Thoracic aorta (tissue), 2 donors: Measurements from ENCODE around the gene ZNF197. TPM values are rescaled to one million over a fixed set of nuclear protein-coding genes. Genes with fewer than 3 reads are reported as not detected.

ENCODE experiments used
- ATAC-seq: fragments of 150-250 bp; one replicate; pipeline ENCODE4 v1.8.0; 2017; ENCODE audit warnings: low read depth; ENCODE audit not compliant: insufficient number of reproducible peaks, low FRiP score
- DNase-seq: peaks from one replicate; pipeline ENCODE4 v3.0.0-alpha.2; 2020; ENCODE audit warnings: low spot score
- H3K27ac ChIP-seq, 2 donors: fragments of 200-600 bp; sonication (generic); 1 replicate in 1 of 2; 2 replicates in 1 of 2; pipeline ENCODE4 v1.5.1; 2016; ENCODE audit warnings: mild to moderate bottlenecking in 2 of 2, moderate library complexity in 2 of 2
- H3K27me3 ChIP-seq: fragments of 200-600 bp; sonication (generic); replicated peaks from 2 replicates; pipeline ENCODE4 v1.6.0; 2016; ENCODE audit warnings: mild to moderate bottlenecking; ENCODE audit not compliant: insufficient read depth
- H3K36me3 ChIP-seq: fragments of 200-600 bp; sonication (generic); one replicate; pipeline ENCODE4 v1.5.1; 2016
- H3K4me1 ChIP-seq, 2 donors: fragments of 200-600 bp; sonication (generic); 1 replicate in 1 of 2; 2 replicates in 1 of 2; pipeline versions ENCODE4 v1.5.1 to v1.6.0; 2016; ENCODE audit warnings: low read depth in 2 of 2, mild to moderate bottlenecking in 1 of 2; ENCODE audit not compliant: control insufficient read depth in 1 of 2
- H3K4me3 ChIP-seq: fragments of 200-600 bp; sonication (generic); 2 replicates; pipeline ENCODE4 v1.5.1; 2016; ENCODE audit warnings: mild to moderate bottlenecking
- H3K9me3 ChIP-seq: fragments of 200-600 bp; sonication (generic); 2 replicates; pipeline ENCODE4 v1.5.1; 2016
- CTCF ChIP-seq: fragments of 200-600 bp; sonication (generic); IDR thresholded peaks from one replicate; pipeline ENCODE4 v1.5.1; 2019; ENCODE audit warnings: antibody characterized with exemption
- total RNA-seq, 2 donors: library from RNA; depleted of rRNA; stranded (reverse); fragments of >200 nt; gene quantifications; one replicate each; pipeline versions ENCODE4 v1.1.0 to v1.2.3, GENCODE V29; 2016

ZNF197 gene
- total RNA-seq, 2 donors from 2014 or later, result 9.6 to 20.0 TPM

- no peaks in the 10 kb centered on the region for H3K27me3 ChIP-seq
- no peak for TF ChIP-seq CTCF
- H3K27ac ChIP-seq, result no peak overlapping the region
- H3K9me3 ChIP-seq, result no peaks in the 10 kb centered on the region
- DNase-seq, result no peak
- no peak for ATAC-seq
- H3K36me3 ChIP-seq, result peaks cover 25% of the 10 kb centered on the region
- no peak overlapping the region for H3K4me3 ChIP-seq
- H3K4me1 ChIP-seq, result peaks cover 0 to 9% of the 10 kb centered on the region in 2 donors
Measured at GRCh38 chr3:44649709-44650108, 24.9 kb downstream of the ZNF197 start.

- no peak for TF ChIP-seq CTCF
- no peaks in the 10 kb centered on the region for H3K27me3 ChIP-seq
- DNase-seq, result no peak
- peaks cover 0 to 4% of the 10 kb centered on the region in 2 donors for H3K4me1 ChIP-seq
- peaks cover 9% of the 10 kb centered on the region for H3K9me3 ChIP-seq
- peaks cover 48% of the 10 kb centered on the region for H3K36me3 ChIP-seq
- H3K4me3 ChIP-seq, result no peak overlapping the region
- no peak for ATAC-seq
- H3K27ac ChIP-seq, result no peak overlapping the region
Measured at GRCh38 chr3:44654039-44654438, 29.2 kb downstream of the ZNF197 start.

- H3K4me1 ChIP-seq, result no peaks in the 10 kb centered on the region
- H3K9me3 ChIP-seq, result peaks cover 22% of the 10 kb centered on the region
- no peak for ATAC-seq
- H3K4me3 ChIP-seq, result no peak overlapping the region
- H3K27ac ChIP-seq, result no peak overlapping the region
- no peak for DNase-seq
- H3K27me3 ChIP-seq, result no peaks in the 10 kb centered on the region
- H3K36me3 ChIP-seq, result peaks cover 48% of the 10 kb centered on the region
- no peak for TF ChIP-seq CTCF
Measured at GRCh38 chr3:44659015-44659414, 34.2 kb downstream of the ZNF197 start.

GRCh38 chr3:44659434-44659833, 34.6 kb downstream of the ZNF197 start:
- no peak overlapping the region for H3K4me3 ChIP-seq
- H3K27me3 ChIP-seq, result no peaks in the 10 kb centered on the region
- no peak for TF ChIP-seq CTCF
- H3K9me3 ChIP-seq, result peaks cover 22% of the 10 kb centered on the region
- DNase-seq (no peak), ATAC-seq (no peak)
- peaks cover 44% of the 10 kb centered on the region for H3K36me3 ChIP-seq
- H3K27ac ChIP-seq, result no peak overlapping the region
- no peaks in the 10 kb centered on the region for H3K4me1 ChIP-seq

GRCh38 chr3:44661189-44661588, 36.4 kb downstream of the ZNF197 start:
- no peak overlapping the region for H3K27ac ChIP-seq
- peaks cover 44% of the 10 kb centered on the region for H3K36me3 ChIP-seq
- no peak for TF ChIP-seq CTCF
- H3K4me1 ChIP-seq, result no peaks in the 10 kb centered on the region
- ATAC-seq, result no peak
- H3K9me3 ChIP-seq, result peaks cover 22% of the 10 kb centered on the region
- no peak for DNase-seq
- no peaks in the 10 kb centered on the region for H3K27me3 ChIP-seq
- no peak overlapping the region for H3K4me3 ChIP-seq
